ENCODE results near the gene GAS6. TPM values are rescaled to one million over a fixed set of nuclear protein-coding genes. Genes with fewer than 3 reads are reported as not detected.

Gene GAS6
- total RNA-seq, 1 donor from 2014 or later, result 42.9 TPM

DNA sequence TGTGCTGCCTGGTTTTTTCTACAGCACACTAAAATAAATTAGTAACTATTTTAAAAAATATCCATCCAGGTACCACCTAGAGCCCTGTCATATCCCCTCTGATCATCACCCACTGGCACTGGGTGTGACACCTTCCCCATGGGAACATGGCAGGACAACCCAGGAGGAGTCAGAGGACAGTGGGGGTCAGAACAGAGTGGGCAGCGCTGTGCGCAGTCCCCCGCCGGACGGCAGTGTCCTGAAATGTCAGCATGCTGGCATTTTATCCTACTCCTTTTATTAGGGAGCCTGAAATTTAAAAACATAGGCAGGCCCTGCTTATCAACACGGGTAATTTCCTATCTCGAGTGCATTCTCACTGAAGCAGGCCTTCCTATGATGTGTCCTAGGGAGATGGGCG, 42.1 kb upstream of the GAS6 start:
- H3K36me3 Mint-ChIP-seq, result no peaks in the 10 kb centered on the region
- peaks cover 6% of the 10 kb centered on the region for H3K4me1 Mint-ChIP-seq (ENCODE audit: unreplicated experiment)
- peaks cover 8% of the 10 kb centered on the region for H3K27me3 Mint-ChIP-seq
- DNase-seq (ENCODE audit: extremely low spot score, unreplicated experiment), result peak; percentile 47
- no peak overlapping the region for H3K27ac Mint-ChIP-seq
- H3K4me3 Mint-ChIP-seq, result no peak overlapping the region
- no peak for TF ChIP-seq CTCF (conservative IDR thresholded peaks at IDR 0.05)
- H3K9me3 Mint-ChIP-seq, result no peaks in the 10 kb centered on the region

DNA sequence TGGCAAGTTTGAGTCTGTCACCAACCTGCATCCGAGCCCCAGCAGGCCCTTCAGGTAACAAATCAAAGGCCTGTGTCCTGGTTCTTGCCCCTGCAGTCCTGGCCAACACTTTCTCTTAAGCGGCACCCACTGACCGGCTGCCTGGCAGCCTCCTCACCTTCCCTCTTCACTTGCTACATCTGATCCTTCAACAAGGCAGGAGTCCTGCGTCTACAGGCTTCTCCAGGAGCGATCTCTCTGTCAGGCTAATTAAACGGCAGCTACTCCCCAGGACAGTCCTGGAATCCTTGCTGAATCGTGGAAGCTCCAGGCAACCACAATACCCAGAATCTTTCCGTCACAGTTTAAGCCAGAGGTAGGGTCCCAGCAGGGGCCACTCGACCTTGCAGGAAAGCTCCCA, 41.1 kb upstream of the GAS6 start:
- H3K27ac Mint-ChIP-seq, result no peak overlapping the region
- peak; percentile 32 for DNase-seq (ENCODE audit: extremely low spot score, unreplicated experiment)
- H3K27me3 Mint-ChIP-seq, result peaks cover 6% of the 10 kb centered on the region
- peaks cover 6% of the 10 kb centered on the region for H3K4me1 Mint-ChIP-seq (ENCODE audit: unreplicated experiment)
- no peaks in the 10 kb centered on the region for H3K9me3 Mint-ChIP-seq
- no peak overlapping the region for H3K4me3 Mint-ChIP-seq
- no peak for TF ChIP-seq CTCF (conservative IDR thresholded peaks at IDR 0.05)
- H3K36me3 Mint-ChIP-seq, result no peaks in the 10 kb centered on the region

DNA sequence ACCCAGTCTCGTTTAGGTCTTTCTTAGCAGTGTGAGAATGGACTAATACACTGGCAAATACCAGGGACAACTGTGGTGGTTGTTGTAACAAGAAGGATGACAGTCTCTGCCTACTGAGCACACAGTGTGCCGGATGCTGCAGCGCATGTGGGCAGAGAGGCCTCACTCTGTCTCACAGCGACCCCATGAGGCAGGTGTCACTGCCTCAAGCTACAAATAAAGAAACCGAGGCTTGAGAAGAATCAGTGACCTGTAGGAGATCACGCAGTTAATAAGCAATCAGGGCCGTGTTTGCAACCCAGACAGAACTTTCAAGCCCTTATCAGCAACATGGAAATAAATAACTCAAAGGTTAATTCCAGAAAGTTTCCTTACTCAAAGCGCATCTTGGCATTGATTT, 40.5 kb upstream of the GAS6 start:
- no peaks in the 10 kb centered on the region for H3K9me3 Mint-ChIP-seq
- H3K4me1 Mint-ChIP-seq (ENCODE audit: unreplicated experiment), result peaks cover 6% of the 10 kb centered on the region
- no peaks in the 10 kb centered on the region for H3K36me3 Mint-ChIP-seq
- H3K27me3 Mint-ChIP-seq, result peaks cover 6% of the 10 kb centered on the region
- H3K27ac Mint-ChIP-seq, result no peak overlapping the region
- peak; percentile 65 for TF ChIP-seq CTCF (conservative IDR thresholded peaks at IDR 0.05)
- no peak overlapping the region for H3K4me3 Mint-ChIP-seq
- DNase-seq (ENCODE audit: extremely low spot score, unreplicated experiment), result peak; percentile 7

DNA sequence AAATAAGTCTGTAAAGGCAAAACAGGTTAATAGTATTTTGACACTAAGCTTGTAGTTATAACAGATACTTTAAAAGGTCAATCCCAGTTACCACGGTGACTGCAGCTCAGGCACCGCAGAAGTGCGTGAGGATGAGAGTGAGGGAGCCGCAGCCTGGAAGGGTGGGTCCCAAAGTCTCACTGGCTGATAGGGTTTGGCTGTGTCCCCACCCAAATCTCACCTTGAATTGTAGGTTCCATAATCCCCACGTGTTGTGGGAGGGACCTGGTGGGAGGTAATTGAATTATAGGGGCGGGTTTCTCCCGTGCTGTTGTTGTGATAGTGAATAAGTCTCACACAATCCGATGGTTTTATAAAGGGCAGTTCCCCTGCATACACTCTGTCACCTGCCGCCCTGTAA, 40.0 kb upstream of the GAS6 start:
- Mint-ChIP-seq H3K27me3 (peaks cover 6% of the 10 kb centered on the region), H3K4me3 (no peak overlapping the region), H3K9me3 (no peaks in the 10 kb centered on the region), H3K27ac (no peak overlapping the region), H3K4me1 (ENCODE audit: unreplicated experiment) (peaks cover 6% of the 10 kb centered on the region), H3K36me3 (no peaks in the 10 kb centered on the region)
- TF ChIP-seq CTCF (conservative IDR thresholded peaks at IDR 0.05), result no peak
- peak; percentile 47 for DNase-seq (ENCODE audit: extremely low spot score, unreplicated experiment)

DNA sequence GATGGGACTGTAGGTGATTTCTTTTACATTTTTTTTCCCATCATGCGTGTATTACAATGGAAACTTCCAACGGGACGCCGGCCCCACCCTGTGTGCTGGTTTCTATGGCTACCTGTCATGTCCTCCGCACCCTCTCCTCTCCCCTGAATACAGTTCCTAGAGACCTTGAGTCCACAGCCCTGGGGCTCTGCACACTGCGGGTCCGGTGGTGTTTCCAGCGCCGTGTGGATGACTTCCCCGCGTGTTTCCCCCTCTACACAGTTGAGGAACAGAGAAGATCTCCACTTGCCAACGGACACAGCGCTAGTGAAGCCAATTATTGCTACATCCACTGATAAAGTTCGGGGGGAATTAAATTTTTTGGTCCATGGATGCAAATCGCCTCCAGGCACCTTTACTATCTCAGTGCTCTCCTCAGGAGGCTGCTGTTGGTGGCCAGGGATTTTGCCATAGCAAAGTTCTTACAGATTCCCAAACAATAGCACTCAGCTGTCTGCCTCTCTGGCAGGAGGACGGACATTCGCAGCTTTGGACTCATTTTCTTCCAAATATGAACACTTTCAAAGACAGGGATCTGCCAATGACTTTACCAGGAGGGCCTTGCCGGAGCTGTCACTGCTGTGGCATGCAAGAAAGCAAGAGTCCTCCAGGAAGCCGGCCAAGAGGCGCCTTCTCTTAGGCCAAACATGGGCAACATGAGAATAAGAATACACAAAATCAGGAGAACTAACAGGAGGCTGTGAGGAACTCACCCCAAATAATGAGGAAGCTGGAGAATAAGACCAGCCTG, 39.3 kb upstream of the GAS6 start:
- Mint-ChIP-seq H3K9me3 (no peaks in the 10 kb centered on the region), H3K27me3 (no peaks in the 10 kb centered on the region), H3K4me3 (no peak overlapping the region), H3K27ac (no peak overlapping the region), H3K36me3 (no peaks in the 10 kb centered on the region), H3K4me1 (ENCODE audit: unreplicated experiment) (peaks cover 1% of the 10 kb centered on the region)
- no peak for TF ChIP-seq CTCF (conservative IDR thresholded peaks at IDR 0.05)
- peak; percentile 48 for DNase-seq (ENCODE audit: extremely low spot score, unreplicated experiment)

All from type B pancreatic cell (in vitro differentiated cells).